HCT116 (cell line): ENCODE results near the gene LGALS3.

ENCODE experiments used
- CBX3 ChIP-seq: IDR thresholded peaks from 2 replicates; pipeline ENCODE4 v1.6.1; 2012; ENCODE audit warnings: low read depth
- CTCF ChIP-seq, 3 experiments: fragments of 200-600 bp in 1 of 3; sonication (generic) in 1 of 3; IDR thresholded peaks in 2 of 3; conservative IDR thresholded peaks in 1 of 3; 2 replicates each; pipeline ENCODE4 v1.5.1; 2012 to 2017; ENCODE audit warnings: low read depth in 2 of 3, low read length in 2 of 3, antibody characterized with exemption in 1 of 3, borderline replicate concordance in 1 of 3, control low read depth in 1 of 3, mild to moderate bottlenecking in 1 of 3, mixed read lengths in 1 of 3, mixed run types in 1 of 3, moderate library complexity in 1 of 3; ENCODE audit not compliant: insufficient read depth in 1 of 3
- EGR1 ChIP-seq: IDR thresholded peaks from 2 replicates; pipeline ENCODE4 v1.6.1; 2012; ENCODE audit warnings: low read depth
- EZH2phosphoT487 ChIP-seq: fragments of 200-600 bp; IDR thresholded peaks from 2 replicates; pipeline ENCODE4 v1.6.1; 2018; ENCODE audit warnings: antibody characterized with exemption, borderline replicate concordance
- FOSL1 ChIP-seq: IDR thresholded peaks from 2 replicates; pipeline ENCODE4 v1.6.1; 2012; ENCODE audit warnings: low read depth
- POLR2A ChIP-seq: IDR thresholded peaks from 2 replicates; pipeline ENCODE4 v1.7.0; 2011; ENCODE audit warnings: borderline replicate concordance; ENCODE audit not compliant: insufficient read depth, insufficient read length; ENCODE audit errors: extremely low read depth
- POLR2AphosphoS5 ChIP-seq: IDR thresholded peaks from 2 replicates; pipeline ENCODE4 v1.6.1; 2011; ENCODE audit warnings: mild to moderate bottlenecking, low read depth, low read length, moderate library complexity
- TF ChIP-seq, protein P1 (sequence below): IDR thresholded peaks from 2 replicates; pipeline ENCODE4 v1.6.1; 2012

- no peak for TF ChIP-seq CTCF (IDR thresholded peaks at IDR 0.05 in 2 of 3, conservative IDR thresholded peaks at IDR 0.05 in 1 of 3; ENCODE audit: borderline replicate concordance in 1 of 3, insufficient read depth in 1 of 3, low read depth in 2 of 3, low read length in 2 of 3)
- TF ChIP-seq, protein P1, sequence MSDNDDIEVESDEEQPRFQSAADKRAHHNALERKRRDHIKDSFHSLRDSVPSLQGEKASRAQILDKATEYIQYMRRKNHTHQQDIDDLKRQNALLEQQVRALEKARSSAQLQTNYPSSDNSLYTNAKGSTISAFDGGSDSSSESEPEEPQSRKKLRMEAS = no peak
- no peak for TF ChIP-seq CBX3
- TF ChIP-seq EGR1 = no peak
- TF ChIP-seq POLR2A = no peak
- TF ChIP-seq POLR2AphosphoS5 = no peak
- TF ChIP-seq EZH2phosphoT487 = no peak
- no peak for TF ChIP-seq FOSL1
Measured at GRCh38 chr14:55151601-55152000, 22.5 kb downstream of the LGALS3 start.
